CD4-positive, alpha-beta T cell treated with Interleukin-6 at 100 ng/mL for 8 hours (primary cell): ENCODE results near the gene PSG11.
"Not testable (repeated sequence)": the region's sequence is repeated elsewhere in the genome, so short reads cannot be mapped to it uniquely, and the experiment has no call there.

Experiments
- DNase-seq: peaks from one replicate; pipeline ENCODE4 v3.0.0-alpha.2; 2020; ENCODE audit warnings: mixed read lengths, low spot score

Gene PSG11

GRCh38 chr19:43026369-43026768, at the start of gene PSG11:
Gene PSG11 (minus strand): TSS chr19:43026469. CDS start chr19:43026372, 97 bp downstream.
- DNase-seq, result not testable (repeated sequence)

GRCh38 chr19:43062418-43062817, 36.1 kb upstream of the PSG11 start:
- not testable (repeated sequence) for DNase-seq

- DNase-seq, result not testable (repeated sequence)
Measured at GRCh38 chr19:43061326-43061725, 35.1 kb upstream of the PSG11 start.

DNA sequence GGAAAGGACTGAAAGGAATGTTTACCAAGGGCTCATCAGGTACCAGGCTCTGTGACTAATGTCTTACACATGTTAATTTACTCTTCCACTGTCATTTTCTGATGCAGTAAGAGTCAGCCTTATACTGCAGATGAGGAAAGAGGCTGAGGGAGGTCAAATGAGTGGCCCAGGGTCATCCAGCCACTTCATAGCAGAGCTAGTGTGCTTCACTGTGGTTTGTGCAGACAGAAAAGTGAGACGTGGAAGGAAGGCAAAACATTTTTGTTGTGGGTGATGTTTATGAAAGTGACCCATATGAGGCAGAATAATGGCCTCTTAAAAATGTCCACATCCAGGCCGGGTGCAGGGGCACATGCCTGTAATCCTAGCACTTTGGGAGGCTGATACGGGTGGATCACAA, 34.0 kb upstream of the PSG11 start:
- DNase-seq, result not testable (repeated sequence)

DNA sequence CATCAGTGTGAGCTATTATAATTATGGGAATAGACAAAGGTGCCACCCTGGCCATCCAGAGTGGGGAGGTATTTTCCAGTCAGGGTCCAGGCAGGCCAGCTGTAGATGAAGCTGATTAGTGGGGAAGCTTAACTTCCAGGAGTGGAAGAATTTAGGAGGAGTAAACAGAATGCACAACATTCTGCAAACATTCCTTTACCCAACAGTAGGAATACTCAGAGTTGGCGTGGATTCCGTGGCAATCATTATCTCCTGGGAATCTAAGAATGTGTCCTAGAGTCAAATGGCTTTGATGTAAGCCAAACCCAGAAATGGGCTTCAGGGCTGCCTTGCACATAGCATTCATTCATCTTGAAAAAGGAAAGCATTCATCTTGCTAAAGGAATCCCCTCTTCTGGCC, 33.2 kb upstream of the PSG11 start:
- DNase-seq, result not testable (repeated sequence)

GRCh38 chr19:43058440-43058839, 32.2 kb upstream of the PSG11 start:
- not testable (repeated sequence) for DNase-seq

- DNase-seq, result not testable (repeated sequence)
Measured at GRCh38 chr19:43047966-43048365, 21.7 kb upstream of the PSG11 start.

DNA sequence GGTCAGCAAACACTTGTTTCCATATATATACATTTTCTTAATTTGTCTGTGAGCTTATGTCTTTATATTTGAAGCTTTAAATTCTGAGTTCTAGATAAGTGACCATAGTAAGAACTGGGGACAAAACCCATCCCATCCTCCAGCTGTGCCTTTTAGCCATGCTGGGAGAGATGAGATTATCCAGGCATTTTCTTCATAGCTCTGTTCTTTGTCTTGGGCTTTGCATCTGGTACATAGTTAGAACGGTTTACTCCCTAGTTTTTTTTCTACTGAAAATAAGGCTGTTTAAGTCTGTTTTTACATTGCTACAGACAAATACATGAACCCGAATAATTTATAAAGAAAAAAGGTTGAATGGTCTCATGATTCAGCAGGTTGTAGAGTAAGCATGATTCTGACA, 20.3 kb upstream of the PSG11 start:
- not testable (repeated sequence) for DNase-seq

DNA sequence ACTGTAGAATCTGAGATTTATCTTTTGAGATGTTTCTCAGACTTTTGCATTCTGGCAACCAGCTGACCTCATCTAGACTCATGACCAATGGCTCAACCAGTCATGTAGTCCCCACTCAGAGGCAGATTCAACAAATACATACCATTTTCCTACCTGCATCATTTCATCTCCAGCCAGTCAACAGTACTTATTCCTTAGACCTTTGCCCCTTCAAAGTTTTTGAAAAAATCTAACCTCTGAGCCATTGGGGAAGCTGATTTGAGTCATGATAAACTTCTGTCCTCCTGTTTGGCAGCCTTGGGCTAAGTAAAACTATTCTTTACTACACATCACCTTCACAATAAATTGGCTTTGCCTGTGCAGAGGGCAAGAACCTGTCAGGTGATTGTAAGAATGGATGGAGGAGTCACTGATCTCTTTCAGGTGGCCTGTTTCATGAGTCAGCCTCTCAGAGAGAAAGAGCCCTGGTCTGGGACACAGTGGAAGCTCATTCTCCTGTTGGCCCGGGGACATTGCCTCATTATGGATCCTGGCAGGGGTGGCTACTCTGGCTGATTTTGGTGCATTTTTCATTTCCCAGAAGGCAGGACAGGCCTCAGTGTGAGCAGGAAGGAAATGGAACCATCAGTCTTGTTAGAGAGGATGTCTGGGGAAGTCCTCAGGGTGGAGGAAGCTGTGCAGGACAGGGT, 17.4 kb upstream of the PSG11 start:
- DNase-seq, result not testable (repeated sequence)

DNA sequence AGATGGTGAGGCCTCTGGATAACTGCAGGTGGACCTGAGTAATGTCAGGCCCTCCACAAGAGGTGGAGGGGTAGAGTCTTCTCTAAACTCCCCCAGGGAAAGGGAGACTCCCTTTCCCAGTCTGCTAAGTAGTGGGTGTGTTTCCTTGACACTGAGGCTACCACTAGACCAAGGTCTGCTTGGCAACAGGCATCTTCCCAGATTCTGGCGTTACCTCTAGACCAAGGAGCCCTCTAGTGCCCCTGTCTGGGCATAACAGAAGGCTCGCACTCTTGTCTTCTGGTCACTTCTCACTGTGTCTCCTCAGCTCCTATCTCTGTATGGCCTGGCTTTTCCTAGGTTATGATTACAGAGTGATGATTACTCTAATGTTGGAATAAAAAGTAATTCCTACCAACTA, 5.4 kb upstream of the PSG11 start:
- DNase-seq, result not testable (repeated sequence)

- no peak for DNase-seq
Measured at GRCh38 chr19:43028866-43029265, 2.6 kb upstream of the PSG11 start.

GRCh38 chr19:43027985-43028384, 1.7 kb upstream of the PSG11 start:
- DNase-seq, result not testable (repeated sequence)

DNA sequence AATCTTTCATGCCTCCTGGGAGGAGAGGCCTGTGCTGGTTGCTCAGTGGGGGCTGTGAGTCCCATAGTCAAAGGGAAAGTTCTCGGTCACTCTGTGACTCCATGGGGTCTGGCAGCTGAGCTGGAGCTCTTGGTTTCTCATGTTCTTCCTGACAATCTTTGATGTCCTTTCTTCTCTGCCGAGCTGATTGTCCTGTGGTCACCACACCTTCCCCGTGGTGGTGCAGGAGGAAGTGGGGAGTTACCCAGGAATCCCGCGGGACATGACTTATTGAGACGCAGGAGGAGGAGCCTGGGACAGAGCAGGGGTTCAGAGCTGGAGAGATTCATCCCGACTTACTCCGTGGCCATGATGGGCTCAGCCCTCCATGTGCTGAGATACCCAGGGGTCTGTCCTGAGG, 792 bp upstream of the PSG11 start:
- DNase-seq, result not testable (repeated sequence)

DNA sequence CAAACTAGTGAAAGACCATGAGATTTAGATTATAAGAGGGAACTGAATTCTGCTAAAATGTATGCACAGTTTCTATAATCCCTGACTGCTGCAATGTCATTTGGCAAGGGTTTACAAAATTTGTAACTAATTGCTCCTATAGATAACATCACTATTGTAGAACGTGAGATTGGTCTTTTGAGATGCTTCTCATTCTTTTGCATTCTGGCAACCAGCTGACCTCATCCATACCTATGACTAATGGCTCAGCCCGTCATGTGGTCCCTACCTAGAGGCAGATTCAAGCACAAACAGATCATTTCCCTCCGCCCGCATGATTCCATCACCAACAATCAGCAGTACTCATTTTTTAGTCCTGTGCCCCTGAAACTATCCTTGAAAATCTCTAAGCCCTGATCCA, 4.2 kb downstream of the PSG11 start:
- not testable (repeated sequence) for DNase-seq

DNA sequence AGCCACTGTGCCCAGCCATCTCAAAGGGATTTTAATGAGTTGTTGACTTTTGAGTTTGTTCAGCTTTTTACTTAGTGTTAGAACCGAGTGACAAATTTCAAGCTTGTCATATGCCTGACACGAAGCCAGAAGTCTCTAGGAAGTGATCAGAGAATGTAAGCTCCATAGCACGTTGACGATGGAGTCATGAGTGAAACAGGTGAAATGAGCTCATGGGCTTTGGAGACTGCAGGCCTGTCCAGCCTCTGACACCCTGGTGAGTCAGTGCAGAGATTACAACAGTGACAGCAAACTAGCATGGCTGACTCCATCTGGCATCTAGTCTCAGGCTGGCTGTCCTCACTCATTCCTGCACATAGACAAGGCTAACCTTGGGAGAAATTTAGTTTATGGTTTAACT, 4.6 kb downstream of the PSG11 start:
- not testable (repeated sequence) for DNase-seq

GRCh38 chr19:43019588-43019987, 6.7 kb downstream of the PSG11 start:
- not testable (repeated sequence) for DNase-seq

DNA sequence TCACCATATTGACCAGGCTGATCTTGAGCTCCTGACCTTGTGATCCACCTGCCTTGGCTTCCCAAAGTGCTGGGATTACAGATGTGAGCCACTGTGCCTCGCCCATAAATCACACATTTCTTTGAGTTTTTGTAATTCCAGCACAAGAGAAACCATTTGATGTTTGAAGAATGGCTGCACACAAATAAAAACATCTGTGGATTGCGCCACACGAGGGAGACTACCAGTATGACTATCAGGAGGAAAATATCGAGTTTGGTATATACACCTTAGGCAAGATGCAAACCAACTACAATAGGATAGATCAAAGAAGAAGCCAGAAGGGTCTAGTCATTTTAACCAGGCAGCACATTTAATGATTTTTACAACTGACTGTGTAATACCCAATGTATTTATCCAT, 20.4 kb downstream of the PSG11 start:
- not testable (repeated sequence) for DNase-seq

- not testable (repeated sequence) for DNase-seq
Measured at GRCh38 chr19:43004846-43005245, 21.4 kb downstream of the PSG11 start.

DNA sequence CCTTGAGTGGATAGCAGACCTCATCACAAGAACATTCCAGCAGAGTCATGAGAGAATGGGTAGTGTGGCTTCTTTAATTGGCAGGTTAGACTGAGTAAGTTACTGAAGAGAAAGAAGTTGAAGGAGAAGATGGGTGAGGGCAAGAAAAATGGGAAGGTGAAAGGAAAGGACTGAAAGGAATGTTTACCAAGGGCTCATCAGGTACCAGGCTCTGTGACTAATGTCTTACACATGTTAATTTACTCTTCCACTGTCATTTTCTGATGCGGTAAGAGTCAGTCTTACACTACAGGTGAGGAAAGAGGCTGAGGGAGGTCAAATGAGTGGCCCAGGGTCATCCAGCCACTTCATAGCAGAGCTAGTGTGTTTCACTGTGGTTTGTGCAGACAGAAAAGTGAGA, 22.6 kb downstream of the PSG11 start:
- DNase-seq, result not testable (repeated sequence)

DNA sequence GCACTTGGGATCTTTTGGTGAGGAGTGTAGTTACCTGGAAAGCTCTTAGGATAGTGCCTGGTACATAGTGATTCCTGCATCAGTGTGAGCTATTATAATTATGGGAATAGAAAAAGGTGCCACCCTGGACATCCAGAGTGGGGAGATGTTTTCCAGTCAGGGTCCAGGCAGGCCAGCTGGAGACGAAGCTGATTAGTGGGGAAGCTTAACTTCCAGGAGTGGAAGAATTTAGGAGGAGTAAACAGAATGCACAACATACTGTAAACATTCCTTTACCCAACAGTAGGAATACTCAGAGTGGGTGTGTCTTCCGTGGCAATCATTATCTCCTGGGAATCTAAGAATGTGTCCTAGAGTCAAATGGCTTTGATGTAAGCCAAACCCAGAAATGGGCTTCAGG, 23.3 kb downstream of the PSG11 start:
- not testable (repeated sequence) for DNase-seq

GRCh38 chr19:42996161-42996560, 30.1 kb downstream of the PSG11 start:
- DNase-seq, result not testable (repeated sequence)

GRCh38 chr19:42992029-42992604, 34.2 kb downstream of the PSG11 start:
- not testable (repeated sequence) for DNase-seq

DNA sequence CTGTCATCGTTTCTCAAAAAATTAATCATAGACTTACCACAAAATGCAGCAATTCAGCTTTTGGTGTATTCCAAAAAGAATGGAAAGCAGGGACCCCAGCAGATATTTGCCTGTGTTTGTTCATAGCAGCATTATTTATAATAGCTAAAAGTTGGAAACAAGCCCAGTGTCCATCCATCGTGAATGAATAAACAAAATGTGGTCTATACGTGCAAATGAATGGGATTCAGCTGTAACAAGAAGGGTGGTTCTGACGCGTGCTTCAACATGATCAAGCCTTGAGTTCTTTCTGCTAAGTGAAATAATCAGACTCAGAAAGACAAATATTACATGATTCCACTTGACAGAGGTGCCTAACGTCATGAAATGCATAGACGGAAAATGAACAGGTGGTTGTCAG, 36.4 kb downstream of the PSG11 start:
- no peak for DNase-seq

DNA sequence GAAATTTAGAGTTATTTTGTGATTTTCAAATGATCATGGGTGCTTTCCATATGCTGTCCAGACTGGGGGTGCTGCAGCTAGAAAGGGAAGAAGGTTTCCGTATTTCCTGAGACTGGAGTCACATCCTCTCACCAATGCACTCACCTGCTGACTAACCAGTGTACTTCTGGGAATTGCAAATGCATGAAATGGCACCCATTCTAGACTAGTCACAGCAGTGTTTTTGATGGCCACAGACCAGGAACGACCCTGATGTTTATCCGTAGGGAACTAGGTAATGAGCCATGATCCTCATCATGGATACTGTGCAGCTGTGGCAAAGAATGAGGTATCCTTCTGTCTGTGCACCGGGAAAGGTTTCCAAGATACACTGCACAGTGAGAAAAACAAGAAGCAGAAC, 37.1 kb downstream of the PSG11 start:
- not testable (repeated sequence) for DNase-seq
